Suprapubic skin (tissue), 3 donors: ENCODE measurements around the gene CERS3.

Experiments used
- CTCF ChIP-seq, 2 donors: fragments of 200-600 bp in 1 of 2; fragments of 450-650 bp in 1 of 2; sonication (generic) in 1 of 2; IDR thresholded peaks; one replicate each; pipeline ENCODE4 v1.5.1; 2016 to 2019; ENCODE audit warnings: antibody characterized with exemption in 2 of 2, mild to moderate bottlenecking in 1 of 2, moderate library complexity in 1 of 2
- EP300 ChIP-seq: sonication (generic); formaldehyde crosslinking; IDR thresholded peaks from one replicate; pipeline ENCODE4 v1.6.1; 2017; ENCODE audit warnings: antibody characterized with exemption
- POLR2A ChIP-seq, 2 donors: fragments of 450-650 bp; IDR thresholded peaks; one replicate each; pipeline ENCODE4 v1.6.1; 2017; ENCODE audit warnings: antibody characterized with exemption in 2 of 2, mild to moderate bottlenecking in 2 of 2, moderate library complexity in 2 of 2

- TF ChIP-seq CTCF (IDR thresholded peaks at IDR 0.05) (no peak), POLR2A (IDR thresholded peaks at IDR 0.05) (no peak), EP300 (no peak)
Observed at GRCh38 chr15:100521907-100522306, 6.8 kb downstream of the CERS3 start.
